Ishikawa (cell line): ENCODE measurements around the gene KRT81.

Experiments
- CEBPB ChIP-seq: IDR thresholded peaks from 2 replicates; pipeline ENCODE4 v1.6.1; 2012
- CREB1 ChIP-seq: IDR thresholded peaks from 2 replicates; pipeline ENCODE4 v1.6.1; 2012; ENCODE audit warnings: low read depth
- EGR1 ChIP-seq: IDR thresholded peaks from 2 replicates; pipeline ENCODE4 v1.6.1; 2012
- EP300 ChIP-seq: IDR thresholded peaks from 2 replicates; pipeline ENCODE4 v1.6.1; 2012; ENCODE audit warnings: borderline replicate concordance
- FOXM1 ChIP-seq: IDR thresholded peaks from 2 replicates; pipeline ENCODE4 v1.6.1; 2012; ENCODE audit warnings: low read depth, borderline replicate concordance
- NFIC ChIP-seq: IDR thresholded peaks from 2 replicates; pipeline ENCODE4 v1.6.1; 2012
- RAD21 ChIP-seq: IDR thresholded peaks from 2 replicates; pipeline ENCODE4 v1.6.1; 2012; ENCODE audit warnings: low read depth
- TAF1 ChIP-seq: IDR thresholded peaks from 2 replicates; pipeline ENCODE4 v1.6.1; 2012; ENCODE audit warnings: low read depth, mild to moderate bottlenecking
- TCF12 ChIP-seq: IDR thresholded peaks from 2 replicates; pipeline ENCODE4 v1.6.1; 2012; ENCODE audit warnings: low read depth
- TEAD4 ChIP-seq: IDR thresholded peaks from 2 replicates; pipeline ENCODE4 v1.6.1; 2012
- YY1 ChIP-seq: IDR thresholded peaks from 2 replicates; pipeline ENCODE4 v1.6.1; 2012; ENCODE audit warnings: low read depth
- ZBTB7A ChIP-seq: IDR thresholded peaks from 2 replicates; pipeline ENCODE4 v1.6.1; 2012; ENCODE audit warnings: low read depth
- TF ChIP-seq, protein P1 (sequence below): IDR thresholded peaks from 2 replicates; pipeline ENCODE4 v1.6.1; 2012; ENCODE audit warnings: low read depth, mild to moderate bottlenecking
- TF ChIP-seq, protein P2 (sequence below): IDR thresholded peaks from 2 replicates; pipeline ENCODE4 v1.6.1; 2012
- TF ChIP-seq, protein P3 (sequence below): IDR thresholded peaks from 2 replicates; pipeline ENCODE4 v1.6.1; 2012

KRT81 gene

GRCh38 chr12:52312086-52312485 lies 20.8 kb upstream of the KRT81 start:
- TF ChIP-seq TAF1 (no peak), TCF12 (no peak), TEAD4 (no peak), RAD21 (no peak), ZBTB7A (no peak), EGR1 (no peak), YY1 (no peak), CREB1 (no peak), NFIC (no peak), CEBPB (no peak), FOXM1 (no peak), EP300 (no peak)
- TF ChIP-seq, protein P1, sequence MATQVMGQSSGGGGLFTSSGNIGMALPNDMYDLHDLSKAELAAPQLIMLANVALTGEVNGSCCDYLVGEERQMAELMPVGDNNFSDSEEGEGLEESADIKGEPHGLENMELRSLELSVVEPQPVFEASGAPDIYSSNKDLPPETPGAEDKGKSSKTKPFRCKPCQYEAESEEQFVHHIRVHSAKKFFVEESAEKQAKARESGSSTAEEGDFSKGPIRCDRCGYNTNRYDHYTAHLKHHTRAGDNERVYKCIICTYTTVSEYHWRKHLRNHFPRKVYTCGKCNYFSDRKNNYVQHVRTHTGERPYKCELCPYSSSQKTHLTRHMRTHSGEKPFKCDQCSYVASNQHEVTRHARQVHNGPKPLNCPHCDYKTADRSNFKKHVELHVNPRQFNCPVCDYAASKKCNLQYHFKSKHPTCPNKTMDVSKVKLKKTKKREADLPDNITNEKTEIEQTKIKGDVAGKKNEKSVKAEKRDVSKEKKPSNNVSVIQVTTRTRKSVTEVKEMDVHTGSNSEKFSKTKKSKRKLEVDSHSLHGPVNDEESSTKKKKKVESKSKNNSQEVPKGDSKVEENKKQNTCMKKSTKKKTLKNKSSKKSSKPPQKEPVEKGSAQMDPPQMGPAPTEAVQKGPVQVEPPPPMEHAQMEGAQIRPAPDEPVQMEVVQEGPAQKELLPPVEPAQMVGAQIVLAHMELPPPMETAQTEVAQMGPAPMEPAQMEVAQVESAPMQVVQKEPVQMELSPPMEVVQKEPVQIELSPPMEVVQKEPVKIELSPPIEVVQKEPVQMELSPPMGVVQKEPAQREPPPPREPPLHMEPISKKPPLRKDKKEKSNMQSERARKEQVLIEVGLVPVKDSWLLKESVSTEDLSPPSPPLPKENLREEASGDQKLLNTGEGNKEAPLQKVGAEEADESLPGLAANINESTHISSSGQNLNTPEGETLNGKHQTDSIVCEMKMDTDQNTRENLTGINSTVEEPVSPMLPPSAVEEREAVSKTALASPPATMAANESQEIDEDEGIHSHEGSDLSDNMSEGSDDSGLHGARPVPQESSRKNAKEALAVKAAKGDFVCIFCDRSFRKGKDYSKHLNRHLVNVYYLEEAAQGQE: no peak
- TF ChIP-seq, protein P2, sequence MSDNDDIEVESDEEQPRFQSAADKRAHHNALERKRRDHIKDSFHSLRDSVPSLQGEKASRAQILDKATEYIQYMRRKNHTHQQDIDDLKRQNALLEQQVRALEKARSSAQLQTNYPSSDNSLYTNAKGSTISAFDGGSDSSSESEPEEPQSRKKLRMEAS: no peak
- TF ChIP-seq, protein P3, sequence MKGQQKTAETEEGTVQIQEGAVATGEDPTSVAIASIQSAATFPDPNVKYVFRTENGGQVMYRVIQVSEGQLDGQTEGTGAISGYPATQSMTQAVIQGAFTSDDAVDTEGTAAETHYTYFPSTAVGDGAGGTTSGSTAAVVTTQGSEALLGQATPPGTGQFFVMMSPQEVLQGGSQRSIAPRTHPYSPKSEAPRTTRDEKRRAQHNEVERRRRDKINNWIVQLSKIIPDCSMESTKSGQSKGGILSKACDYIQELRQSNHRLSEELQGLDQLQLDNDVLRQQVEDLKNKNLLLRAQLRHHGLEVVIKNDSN: no peak

GRCh38 chr12:52311285-52311648 lies 19.9 kb upstream of the KRT81 start:
- TF ChIP-seq RAD21: no peak
- TF ChIP-seq, protein P3: no peak
- TF ChIP-seq NFIC: no peak
- TF ChIP-seq ZBTB7A: no peak
- no peak for TF ChIP-seq EP300
- TF ChIP-seq TAF1: no peak
- TF ChIP-seq TEAD4: no peak
- TF ChIP-seq, protein P1: no peak
- TF ChIP-seq CEBPB: no peak
- no peak for TF ChIP-seq YY1
- no peak for TF ChIP-seq CREB1
- TF ChIP-seq, protein P2: no peak
- TF ChIP-seq EGR1: no peak
- no peak for TF ChIP-seq TCF12
- no peak for TF ChIP-seq FOXM1

DNA sequence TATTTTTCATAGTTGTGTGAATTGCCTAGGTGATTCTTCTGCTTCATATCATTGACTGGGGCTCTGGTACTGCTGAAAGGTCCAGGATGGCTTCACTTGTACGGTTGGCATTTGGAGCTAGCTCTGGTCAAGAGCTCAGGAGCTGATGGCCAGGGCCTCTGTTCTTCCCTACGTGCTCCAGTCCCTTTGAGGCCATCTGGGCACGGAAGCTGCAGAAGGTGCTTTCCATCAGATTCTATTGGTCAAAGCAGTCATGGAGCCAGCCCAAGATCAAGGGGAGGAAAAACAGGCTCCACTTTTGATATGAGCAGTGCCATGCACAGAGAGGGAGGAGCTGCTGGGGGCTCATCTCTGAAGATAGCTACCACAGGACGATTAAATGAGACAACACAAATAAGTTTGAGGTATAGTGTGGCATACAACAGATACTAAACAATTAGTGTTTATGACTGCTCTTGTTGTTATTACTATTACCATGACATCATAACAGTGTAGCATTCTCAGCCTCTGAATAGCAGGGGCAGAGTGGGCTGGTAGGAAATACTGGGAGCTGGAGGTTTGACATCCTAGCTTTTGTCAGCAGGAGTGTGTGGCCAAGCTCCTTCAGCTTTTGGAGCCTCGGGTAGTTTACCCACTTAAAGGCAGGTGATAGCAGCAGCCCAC lies 19.4 kb upstream of the KRT81 start:
- TF ChIP-seq RAD21 (no peak), CREB1 (no peak), TEAD4 (no peak)

GRCh38 chr12:52308806-52309425 lies 17.6 kb upstream of the KRT81 start:
- TF ChIP-seq, protein P2: 0 out of 2 replicates have a peak, but pooled peaks have one; percentile 10
- peak; percentile 55; the same call in 1 of the 2 replicates for TF ChIP-seq TCF12
- no peak; the same call in 1 of the 2 replicates for TF ChIP-seq YY1
- peak; percentile 4; the same call in 1 of the 2 replicates for TF ChIP-seq EGR1
- no peak for TF ChIP-seq TEAD4
- no peak for TF ChIP-seq NFIC
- TF ChIP-seq, protein P1: no peak
- no peak for TF ChIP-seq CREB1
- no peak for TF ChIP-seq CEBPB
- no peak for TF ChIP-seq RAD21
- no peak for TF ChIP-seq EP300
- TF ChIP-seq ZBTB7A: no peak
